ENCODE results near the gene ABI3BP.

Gene ABI3BP

DNA sequence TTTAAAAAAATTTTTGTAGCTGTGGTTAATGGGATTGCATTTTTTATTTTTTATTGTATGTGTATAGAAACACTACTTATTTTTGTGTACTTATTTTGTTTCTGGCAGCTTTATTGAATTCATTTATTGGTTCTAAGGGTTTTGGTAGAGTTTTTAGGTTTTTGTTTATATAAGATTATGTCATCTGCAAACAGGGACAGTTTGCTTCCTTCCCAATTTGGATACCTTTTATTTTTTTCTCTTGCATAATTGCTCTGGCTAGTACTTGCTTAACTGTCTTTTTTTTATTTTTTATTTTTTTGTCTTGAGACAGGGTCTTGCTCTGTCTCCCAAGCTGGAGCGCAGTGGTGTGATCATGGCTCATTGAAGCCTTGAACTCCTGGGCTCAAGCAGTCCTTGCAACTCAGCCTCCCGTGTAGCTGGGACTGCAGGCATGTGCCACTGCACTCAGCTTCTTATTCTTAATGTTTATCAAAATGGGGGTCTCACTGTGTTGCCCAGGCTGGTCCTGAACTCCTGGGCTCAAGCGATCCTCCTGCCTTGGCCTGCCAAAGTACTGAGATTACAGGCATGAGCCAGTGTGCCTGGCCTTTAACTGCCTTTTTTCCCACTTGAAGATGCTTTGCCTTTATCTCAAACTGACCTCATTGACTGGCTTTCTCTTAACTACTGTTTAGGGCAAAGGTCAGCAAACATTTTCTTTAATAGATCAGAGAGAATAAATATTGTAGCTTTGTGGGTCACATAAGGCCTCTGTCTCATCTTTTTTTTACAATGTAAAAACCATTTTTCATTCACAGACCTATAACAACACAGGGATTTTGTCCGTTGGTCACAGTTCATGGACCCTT, 275.4 kb downstream of the ABI3BP start:
- DNase-seq = no peak

DNA sequence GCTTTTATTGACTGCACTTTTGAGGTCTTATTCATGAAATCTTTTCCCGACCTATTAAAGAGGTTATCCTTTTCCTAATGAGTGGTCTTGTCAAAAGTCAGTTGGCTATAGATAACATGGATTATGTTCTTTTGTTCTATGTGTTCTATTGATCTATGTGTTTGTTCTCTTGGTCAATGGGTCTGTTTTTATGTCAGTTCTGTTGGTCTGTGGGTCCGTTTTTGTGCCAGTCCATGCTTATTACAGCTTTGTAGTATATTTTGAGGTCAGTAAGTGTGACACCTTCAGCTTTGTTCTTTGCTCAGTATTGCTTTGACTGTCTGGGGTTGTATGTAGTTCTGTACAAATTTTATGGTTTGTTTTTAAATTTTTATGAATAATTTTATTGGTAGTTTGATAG, 276.2 kb downstream of the ABI3BP start:
- DNase-seq = no peak

DNA sequence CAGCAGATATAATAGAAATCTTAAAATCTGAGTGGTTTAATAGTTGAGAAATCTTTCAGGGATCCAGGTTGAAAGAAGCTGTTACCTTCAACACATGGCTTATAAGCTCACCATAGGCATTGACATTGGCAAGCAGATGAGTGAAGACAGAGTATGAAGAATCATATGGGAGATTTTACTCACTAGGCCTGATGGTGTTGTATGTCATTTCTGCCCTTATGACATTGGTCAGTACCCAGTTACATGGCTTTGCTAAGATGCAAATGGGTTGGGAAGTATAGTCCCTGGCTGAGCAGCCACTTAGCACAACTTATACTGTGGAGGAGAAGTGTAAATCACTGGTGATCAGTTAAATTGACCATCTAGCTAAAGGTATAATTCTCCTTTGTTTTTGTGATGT, 278.0 kb downstream of the ABI3BP start:
- no peak for DNase-seq

DNA sequence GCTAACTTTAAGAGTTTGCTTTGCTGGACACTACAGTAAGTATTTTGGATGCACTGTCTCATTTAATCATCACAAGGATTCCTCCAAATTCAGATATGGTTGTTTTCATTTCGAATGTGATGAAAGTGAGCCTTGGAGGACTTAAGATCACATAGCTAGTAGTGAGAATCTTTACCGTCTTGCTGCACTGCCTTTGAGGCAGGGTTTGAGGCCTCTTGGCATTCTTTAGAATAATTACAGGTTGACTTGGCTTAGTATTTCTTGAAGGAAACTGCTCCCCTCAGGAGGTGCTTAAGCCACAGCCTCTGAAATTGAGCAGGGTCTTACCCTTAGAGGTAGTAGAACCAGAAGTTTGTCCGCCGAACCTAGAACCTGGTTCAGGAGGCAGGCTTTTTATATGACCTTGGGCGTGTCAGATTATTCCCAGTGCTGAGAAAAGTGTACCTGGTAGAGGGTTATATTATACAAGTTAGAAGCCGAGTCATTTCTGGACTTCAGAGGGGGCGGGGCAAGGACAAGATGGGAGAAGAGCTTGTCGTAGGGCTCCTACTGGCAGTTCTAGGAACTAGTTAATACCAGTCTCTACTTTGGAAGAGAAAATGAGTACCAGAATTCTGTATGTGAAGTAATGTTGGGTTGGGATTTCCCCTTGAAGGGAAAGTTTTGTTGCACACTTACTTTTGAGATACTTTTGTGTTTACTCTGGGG, 282.8 kb downstream of the ABI3BP start:
- DNase-seq = peak in 1 of 2 experiments; percentile 9

DNA sequence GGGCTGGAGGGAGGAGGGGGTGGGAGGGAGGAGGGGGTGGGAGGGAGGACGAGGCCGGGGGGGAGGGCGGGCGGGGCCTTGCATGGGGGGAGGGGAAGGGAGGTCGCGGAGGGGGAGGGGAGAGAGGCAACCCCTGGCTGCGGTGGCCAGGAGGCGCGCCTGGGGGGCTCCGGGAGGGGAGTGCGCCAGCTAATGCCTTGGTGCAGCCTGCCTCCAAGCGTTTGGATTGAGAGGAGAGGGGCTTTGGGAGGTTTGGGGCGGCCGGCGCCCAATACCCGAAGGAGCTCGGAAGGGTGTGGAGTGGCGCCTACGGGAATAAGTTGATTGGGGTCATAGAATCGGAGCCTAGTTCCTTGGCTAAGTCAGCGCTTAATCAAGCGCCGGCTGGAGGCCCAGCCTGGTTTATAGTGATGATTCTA, 283.4 kb downstream of the ABI3BP start:
- peak; percentile 30 to 48 for DNase-seq

DNA sequence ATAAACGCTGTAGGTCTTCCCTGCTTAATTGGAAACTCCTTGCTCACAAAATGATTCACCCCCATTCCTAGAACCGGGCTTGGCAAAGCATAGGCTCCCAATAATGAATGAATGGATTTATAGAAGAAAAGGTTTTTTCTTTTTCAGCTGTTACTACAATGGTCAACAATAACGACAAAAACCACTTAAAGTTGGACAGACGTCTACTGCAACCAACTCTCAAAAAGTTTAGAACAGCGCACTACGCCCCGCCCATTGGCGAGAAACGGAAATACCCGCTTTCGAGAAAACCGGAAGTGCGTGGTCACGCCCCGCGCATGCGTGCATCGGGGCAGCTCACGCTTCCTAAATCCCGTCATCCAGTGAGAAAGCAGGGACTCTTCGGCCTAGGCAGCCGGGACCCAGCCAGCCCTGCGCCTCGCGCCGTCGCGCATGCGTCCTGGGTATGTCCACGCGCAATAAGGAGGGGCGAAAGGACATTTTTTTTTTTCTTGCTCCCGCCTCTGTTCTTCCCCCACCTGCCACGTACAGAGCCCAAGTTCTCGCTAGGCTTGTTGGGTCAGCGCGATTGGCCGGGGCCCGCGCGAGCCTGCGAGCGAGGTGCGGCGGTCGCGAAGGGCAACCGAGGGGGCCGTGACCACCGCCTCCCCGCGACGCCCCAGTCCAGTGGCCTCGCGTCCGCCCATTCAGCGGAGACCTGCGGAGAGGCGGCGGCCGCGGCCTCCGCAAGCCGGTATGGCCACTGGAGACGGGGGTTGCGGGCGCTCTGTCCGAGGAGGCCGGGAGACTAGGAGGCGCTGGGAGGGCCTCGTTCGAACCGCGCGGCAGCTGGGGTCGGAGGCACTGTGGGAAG, 284.0 kb downstream of the ABI3BP start, which contains the start of gene TFG:
TFG (plus strand) TSS at position 506 of the 853 bp plus-strand sequence. CDS start 4,192 bp downstream, outside the sequence.
- DNase-seq = peak; percentile 98 to 99

DNA sequence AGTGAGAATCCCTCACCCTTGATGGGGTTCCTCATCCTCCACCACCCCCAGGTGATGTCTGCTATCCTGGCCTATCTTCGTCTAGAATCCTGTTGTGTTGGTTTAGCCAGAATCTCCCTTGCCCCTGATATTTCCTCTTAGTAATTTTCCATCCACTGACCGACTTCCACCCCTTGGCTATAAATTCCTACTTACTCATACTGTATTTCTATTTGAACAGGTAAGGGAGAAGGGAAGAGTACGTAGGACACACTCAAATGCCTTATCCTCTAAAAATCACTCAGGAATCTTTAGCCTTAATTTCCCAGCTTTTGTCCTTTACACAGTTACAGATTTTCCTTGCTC, 284.6 kb downstream of the ABI3BP start:
- no peak for DNase-seq

DNA sequence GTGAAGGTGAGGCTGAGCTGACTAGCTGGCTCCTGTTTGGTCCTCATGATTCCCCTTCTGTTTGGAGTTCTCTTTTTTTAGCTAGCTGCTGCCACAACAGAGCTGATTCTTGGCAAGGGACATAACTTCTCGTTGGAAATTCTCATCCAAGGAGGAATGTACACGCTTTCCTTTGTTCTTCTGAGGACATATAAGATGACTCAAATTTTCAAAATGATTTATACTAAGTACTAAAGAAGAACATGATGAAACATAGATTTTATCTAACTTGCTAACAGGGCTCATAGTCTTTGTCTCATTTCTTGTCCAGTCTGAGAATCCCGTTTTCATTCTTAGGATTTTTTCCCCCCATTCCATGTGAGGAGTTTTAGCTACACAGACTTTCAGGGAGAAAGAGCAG, 286.9 kb downstream of the ABI3BP start:
- DNase-seq = no peak

DNA sequence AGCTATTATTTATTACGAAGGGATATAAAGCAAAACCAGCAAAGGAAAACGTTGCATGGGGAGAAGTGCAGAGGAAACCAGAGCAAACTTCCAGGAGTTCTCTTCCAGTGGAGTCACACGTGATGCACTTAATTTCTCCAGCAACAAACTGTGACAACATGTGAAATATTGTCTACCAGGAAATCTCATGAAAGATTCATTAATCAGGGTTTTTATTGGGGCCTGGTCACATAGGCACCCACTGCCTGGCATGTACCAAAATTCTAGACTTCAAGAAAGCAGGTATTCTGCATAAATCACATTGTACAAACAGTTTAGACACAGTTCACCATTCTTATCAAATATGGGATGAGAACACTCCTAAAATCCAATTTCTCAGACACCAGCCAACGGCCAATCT, 289.4 kb downstream of the ABI3BP start:
- DNase-seq = no peak

DNA sequence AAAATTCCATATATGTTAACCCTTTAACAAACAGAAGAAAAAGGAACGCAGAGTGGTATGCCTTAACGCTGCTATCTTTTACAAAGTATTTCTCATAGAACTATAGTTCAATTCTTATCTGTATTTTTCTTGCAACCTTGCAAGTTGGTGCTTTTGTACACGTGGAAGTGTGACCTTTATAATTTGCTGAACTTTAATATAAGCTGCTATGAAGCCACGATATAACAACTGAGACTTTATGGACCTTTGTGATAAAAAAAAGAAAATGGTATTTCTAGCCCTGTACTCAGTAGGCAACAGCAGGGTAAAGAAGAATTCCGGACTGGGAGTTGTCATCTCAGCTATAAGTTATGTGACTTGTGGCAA, 290.3 kb downstream of the ABI3BP start:
- no peak for DNase-seq

DNA sequence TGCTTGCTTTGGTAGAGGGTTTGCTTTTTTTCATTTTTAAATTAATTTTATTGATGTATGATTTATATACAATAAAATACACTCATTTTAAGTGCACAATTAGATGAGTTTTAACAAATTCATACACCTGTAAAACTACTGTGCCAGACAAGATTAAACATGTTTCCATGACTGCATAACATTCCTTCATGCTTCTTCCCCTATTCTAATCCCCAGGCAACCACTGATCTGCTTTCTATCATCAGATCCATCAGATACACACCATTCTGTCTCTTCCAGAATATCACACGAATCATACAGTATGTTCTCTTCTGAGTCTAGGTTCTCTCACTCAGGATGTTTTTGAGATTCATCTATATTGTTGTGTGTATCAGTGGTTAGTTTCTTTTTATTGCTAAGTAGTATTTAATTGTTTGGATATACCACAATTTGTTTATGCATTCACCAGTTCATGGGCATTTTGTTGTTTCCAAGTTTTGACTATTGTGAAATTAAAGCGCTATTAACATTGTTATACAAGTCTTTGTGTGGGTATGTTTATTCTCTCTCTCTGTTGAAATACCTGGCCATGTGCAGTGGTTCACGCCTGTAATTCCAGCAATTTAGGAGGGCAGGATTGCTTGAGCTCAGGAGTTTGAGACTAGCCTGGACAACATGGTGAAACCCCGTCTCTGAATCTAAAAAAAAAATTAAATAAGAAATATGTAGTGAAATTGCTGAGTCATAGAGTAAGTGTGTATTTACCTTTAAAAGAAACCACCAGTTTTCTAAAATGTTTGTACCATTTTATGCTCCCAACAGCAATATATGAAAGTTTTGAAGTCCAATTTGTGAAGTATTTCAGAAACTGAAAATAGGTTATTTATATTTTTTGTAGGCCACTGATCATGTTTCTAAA, 290.9 kb downstream of the ABI3BP start:
- DNase-seq = no peak

DNA sequence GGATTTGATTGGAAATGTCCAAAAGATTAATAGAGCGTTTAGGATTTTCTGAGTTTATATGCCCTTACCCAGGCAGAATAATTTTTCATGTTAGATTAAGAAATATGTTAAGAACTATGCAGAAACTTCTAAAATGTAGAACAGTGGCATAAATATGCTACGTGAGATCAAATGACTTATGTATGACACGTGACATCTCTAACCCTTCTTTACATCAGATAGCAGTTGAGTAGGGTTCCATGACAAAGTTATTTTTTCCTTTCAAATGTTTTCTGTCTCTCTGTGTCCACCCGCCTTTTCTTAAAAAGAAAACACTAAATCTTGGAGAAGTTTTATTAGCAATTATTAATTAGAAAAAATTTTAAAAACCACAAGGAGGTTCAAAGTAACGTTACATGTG, 292.5 kb downstream of the ABI3BP start:
- DNase-seq = no peak

Data from NCI-H2081 (cell line).